ENCODE data around the gene FAM53B.
"Not testable (repeated sequence)": the region's sequence is repeated elsewhere in the genome, so short reads cannot be mapped to it uniquely, and the experiment has no call there.

Gene FAM53B

DNA sequence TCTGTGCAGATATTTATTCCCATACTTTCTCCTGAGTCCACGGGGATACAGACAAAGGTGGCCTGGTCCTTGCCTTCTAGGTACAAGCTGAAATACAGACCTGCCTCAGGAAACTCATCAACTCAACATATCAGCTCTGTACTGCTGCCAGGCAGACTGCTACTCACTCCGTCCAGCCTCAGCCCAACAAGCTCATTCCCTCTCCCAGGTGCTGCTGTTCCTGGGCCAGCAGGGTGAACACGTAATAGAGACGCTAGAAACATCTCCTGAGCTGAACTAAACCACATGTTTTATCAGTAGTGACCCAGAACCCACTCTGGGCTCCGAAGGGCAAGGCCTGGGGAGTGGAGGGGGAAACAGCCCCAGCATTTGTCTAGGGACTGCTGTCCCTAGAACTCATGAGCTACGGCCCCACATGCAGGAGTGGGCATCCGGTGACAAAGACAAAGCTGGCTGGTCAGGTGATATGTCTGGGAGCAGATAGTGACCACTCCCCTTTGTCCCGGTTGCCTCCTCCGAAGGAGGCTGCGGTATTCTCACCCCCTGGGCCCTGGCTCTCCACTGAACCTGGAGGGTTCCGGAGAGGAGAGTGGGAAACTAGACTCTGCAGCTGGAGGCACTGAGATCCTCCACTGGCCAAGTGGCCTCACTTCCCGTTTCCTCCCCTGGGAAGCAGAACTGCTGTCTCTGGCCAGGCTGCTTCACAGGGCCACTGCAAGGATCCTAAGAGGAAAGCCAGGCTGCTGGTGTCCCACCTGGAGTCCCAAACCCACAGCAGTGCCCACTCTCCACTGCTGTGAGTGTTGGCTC, 116.1 kb downstream of the FAM53B start:
- DNase-seq (ENCODE audit: low read depth): no peak

DNA sequence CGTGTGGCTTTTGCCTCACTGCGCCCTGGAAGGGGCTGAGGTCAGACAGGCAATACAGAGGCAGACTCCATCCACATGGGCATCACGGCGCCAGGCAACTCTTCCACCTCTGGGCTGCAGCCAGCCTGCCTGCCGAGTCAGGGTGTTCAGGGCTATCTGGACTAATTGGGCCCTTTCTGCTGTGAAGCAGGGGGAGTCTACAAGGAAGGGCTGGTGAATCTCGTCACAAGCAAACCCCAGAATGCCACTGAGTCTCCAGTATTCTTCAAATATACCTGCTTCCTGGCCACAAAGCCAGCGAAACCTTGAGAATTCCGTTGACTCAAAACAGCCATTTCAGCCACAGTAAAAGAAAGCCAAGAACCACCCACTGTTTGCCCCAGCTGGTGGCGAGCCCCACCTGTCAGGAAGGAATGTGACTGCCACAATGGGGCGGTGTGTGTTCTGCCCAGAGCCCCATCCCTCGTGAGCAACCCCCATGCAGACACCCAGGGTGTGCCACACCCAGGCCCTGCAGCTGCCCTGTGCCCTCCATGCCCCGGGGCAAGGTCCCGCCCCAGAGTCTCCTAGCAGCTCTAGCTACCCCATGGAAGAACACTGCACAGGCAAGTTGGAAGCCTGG, 117.3 kb downstream of the FAM53B start:
- no peak for DNase-seq (ENCODE audit: low read depth)

- DNase-seq (ENCODE audit: low read depth): no peak
Measured at GRCh38 chr10:124625831-124626238, 118.3 kb downstream of the FAM53B start.

- no peak for DNase-seq (ENCODE audit: low read depth)
Measured at GRCh38 chr10:124624895-124625294, 119.3 kb downstream of the FAM53B start.

DNA sequence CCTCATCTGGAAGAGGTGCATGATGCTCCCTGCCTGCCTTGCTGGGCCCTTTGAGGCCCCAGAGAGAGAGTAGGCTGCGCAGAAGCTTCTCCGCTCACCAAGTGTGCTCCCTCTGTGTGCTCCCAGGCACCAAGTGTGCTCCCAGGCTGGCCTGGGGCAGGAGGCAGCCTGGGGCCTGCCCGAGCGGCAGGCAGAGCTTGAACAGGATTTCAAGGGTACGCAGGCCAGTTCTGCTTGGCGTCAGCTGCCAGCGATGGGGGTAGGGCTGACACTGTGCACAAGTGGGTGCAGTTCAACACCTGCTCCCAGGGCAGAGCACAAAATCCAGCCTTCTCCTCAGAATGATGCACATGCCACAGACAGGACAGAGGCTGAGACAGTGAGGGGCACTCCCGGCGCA, 119.7 kb downstream of the FAM53B start:
- no peak for DNase-seq (ENCODE audit: low read depth)

DNA sequence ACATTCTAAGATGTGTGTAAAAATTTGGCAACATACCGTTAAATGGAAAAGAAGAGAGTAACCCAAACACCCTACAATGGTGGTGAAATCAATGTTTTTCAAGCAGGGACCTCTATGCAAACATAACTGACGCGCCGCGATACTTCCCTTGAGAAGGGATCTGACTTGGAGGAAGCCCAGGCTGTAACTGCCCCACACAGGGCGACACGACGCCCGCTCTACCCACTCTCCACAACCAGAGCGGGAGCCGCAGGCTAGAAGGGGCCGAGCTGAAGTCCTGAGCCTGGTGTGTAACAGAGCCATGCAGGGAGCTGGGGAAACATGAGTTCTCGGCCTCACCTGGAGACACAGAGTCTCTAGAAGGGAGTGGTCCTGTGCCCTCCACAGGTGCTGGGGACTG, 120.2 kb downstream of the FAM53B start:
- DNase-seq (ENCODE audit: low read depth): no peak

DNA sequence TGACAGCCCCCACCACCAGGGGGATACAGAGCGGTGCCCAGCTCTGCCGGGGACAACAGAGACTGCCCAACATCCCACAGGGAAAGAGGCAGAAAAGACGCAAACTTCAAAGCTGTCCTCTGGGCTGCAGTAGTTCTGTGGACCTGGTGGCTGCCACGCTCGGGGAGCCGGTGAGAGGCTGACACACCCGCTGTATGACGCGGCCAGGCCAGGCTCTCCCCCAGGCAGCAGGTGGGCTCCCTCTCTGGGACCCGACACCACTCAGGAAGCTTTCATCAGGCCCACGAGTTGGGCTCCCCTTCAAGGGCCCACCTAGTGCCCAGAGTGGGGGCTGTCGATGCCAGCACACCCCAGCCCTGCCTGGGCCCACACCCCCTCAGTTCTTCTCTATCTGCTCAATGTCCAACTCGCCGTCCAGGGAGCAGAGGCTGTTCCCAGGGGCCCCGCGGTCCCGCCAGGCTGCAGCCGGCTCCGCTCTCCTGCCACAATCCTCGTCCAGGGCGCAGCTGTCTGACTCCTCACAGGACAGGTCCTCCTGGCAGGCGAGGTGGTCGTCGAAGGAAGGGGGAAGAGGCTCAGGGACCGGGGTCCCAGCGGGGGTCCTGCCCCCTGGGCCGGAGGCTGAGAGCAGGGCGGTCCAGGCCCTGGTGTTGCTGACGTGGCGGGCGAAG, 121.2 kb downstream of the FAM53B start:
- no peak for DNase-seq (ENCODE audit: low read depth)

DNA sequence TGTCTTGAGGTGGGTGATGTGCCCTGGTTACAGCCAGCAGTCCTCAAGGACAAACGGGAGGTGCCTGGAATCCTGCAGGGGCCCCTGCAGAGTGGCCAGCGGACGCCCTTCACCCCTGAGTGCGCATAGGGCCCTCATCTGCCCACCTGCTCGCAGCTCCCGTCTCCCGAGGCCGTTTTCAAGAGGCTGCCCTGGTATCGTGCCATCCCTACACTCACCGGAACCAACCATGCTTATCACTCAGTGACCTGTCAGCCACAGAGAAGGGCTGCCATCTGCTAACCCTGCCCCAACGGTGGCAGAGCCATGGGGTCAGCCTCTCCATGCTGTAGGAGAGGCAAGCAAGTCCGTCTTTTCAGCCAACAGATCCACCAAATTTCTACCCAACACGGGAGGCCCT, 122.0 kb downstream of the FAM53B start:
- DNase-seq (ENCODE audit: low read depth): no peak

GRCh38 chr10:124621637-124622036, 122.5 kb downstream of the FAM53B start:
- DNase-seq (ENCODE audit: low read depth): no peak

GRCh38 chr10:124619802-124620490, 124.2 kb downstream of the FAM53B start:
- no peak for DNase-seq (ENCODE audit: low read depth)

DNA sequence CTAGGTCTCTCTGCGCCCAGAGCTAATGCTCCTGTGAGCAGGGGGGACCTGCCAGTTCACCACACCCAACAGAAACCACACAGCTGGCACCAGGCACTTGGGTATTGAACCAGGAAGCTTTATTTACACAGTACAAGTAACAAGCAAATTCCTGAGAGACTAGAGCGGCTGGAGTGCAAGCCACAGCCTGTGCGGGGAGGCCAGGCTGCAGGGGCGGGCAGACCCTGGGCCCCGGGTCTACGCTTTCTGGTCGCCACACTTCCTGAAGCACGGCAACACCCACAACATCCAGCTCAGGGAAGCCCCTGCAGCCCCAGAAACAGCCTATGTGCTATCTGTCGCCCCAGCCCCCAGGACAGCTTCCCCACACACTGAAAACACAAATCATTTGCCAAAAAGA, 125.0 kb downstream of the FAM53B start:
- no peak for DNase-seq (ENCODE audit: low read depth)

- DNase-seq (ENCODE audit: low read depth): no peak
Measured at GRCh38 chr10:124618470-124619073, 125.6 kb downstream of the FAM53B start.

DNA sequence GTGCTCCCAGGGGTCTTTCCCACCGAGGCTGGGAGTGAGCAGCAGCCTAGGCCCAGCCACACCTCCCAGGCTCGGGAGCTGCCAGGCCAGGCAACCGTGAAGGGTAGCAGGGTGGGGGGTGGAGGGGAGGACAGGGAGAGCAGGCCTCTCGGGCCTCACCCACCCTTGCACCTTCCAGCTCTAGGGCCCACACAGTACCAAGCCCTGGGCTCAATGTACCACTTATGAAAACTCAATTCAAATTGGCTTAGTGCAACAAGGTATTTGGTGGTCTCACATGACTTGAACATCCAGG, 127.4 kb downstream of the FAM53B start:
- no peak for DNase-seq (ENCODE audit: low read depth)

DNA sequence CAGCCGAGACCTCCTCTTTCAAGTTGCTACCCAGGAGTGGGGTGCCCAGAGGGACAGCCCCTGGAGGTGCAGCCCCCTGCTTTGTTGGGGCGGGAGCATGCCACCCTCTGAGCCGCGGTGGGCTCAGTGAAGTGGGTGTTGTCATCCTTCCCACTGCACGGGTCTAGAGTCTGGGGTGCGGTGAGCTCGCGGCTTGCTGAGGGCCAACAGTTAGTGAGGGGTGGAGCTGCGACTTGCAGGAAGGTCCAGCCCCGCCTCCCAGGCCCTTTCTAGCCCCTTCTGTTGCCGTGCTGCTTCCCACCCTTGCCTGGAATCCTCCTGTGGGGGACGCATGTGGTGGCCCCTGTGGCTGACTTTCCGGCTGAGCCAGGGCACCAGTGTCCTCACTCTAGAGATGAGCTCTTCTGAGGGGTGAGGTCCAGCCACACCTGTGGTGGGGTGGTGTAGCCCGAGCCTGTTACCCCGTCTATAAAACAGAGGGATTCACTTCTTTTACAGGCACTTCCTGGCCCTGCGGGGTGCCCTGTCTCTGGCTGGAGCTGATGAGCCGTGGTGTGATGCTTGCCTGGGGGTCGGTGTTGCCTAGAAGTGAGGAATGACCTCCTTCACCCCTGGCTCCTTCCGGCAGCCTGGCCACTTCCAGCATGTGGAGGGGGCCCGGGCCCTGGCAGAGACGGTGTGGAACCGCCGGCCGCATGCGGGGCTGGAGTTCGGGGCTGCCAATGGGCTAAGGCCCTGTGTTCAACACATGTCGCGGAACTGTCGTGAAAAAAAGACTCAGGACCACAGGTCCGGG, 127.9 kb downstream of the FAM53B start:
- no peak for DNase-seq (ENCODE audit: low read depth)

DNA sequence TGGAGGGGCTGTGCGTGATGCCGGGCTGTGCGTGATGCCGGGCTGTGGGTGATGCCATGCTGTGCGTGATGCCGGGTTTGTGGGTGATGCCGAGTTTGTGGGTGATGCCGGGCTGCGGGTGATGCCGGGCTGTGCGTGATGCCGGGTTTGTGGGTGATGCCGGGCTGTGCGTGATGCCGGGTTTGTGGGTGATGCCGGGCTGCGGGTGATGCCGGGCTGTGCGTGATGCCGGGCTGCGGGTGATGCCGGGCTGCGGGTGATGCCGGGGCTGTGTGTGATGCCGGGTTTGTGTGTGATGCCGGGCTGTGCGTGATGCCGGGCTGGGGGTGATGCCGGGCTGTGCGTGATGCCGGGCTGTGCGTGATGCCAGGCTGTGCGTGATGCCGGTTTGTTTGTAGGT, 128.9 kb downstream of the FAM53B start:
- no peak for DNase-seq (ENCODE audit: low read depth)

- no peak for DNase-seq (ENCODE audit: low read depth)
Measured at GRCh38 chr10:124614003-124614659, 130.0 kb downstream of the FAM53B start.

GRCh38 chr10:124612611-124613498, 131.3 kb downstream of the FAM53B start:
- DNase-seq (ENCODE audit: low read depth): no peak

DNA sequence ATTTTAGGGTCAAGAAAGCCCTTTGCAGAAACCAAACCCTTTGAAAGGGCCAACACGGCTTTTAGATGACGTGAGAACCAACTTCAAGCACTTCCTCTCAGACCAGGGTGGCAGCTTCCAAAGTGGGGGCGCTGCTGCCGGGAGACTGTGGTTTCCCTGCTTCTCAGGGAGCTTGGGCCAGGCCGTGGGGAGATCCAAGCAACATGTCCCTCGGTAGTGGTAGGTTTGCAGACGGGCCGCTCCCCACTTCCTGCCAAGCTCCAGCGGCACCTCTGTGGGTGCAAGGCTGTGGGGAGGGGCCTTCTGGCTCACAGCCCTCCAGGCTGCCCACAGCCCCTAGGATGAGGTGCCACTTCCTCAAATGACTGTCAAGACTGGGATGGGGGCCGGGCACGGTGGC, 132.4 kb downstream of the FAM53B start:
- no peak for DNase-seq (ENCODE audit: low read depth)

DNA sequence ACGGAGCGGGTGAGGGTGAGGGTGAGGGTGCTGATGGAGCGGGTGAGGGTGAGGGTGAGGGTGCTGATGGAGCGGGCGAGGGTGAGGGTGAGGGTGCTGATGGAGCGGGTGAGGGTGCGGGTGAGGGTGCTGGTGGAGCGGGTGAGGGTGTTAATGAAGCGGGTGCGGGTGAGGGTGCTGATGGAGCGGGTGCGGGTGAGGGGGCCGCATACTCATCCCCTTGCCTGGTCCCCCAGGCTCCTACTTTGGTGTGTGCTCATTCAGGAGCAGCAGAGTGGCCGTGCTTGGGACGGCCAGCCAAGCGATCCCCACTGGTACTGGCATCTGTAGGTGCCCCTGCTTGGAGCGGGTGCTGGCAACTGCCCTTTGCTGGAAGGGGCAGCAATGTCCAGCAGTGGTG, 133.3 kb downstream of the FAM53B start:
- not testable (repeated sequence) for DNase-seq (ENCODE audit: low read depth)

- DNase-seq (ENCODE audit: low read depth): not testable (repeated sequence)
Measured at GRCh38 chr10:124610186-124610585, 134.0 kb downstream of the FAM53B start.
